Activated CD8-positive, alpha-beta T cell treated with anti-CD3 and anti-CD28 coated beads, Interleukin-2, amount 10 ng/mL, durations not matched to agents 7 days and 5 days (primary cell): Measurements from ENCODE around the gene MTG2. TPM values are rescaled to one million over a fixed set of nuclear protein-coding genes. Genes with fewer than 3 reads are reported as not detected.

Experiments used
- ATAC-seq: fragments of 150-1000 bp; cut with Tn5 transposase; one replicate; pipeline ENCODE4 v1.10.0; 2021; ENCODE audit warnings: moderate library complexity
- CTCF ChIA-PET: fragments of 350-600 bp; sonication (Branson Sonifier 250); formaldehyde crosslinking; loops from one replicate; lab custom pipeline; 2021; ENCODE audit warnings: antibody characterized with exemption; lab: Charles Lee
- POLR2A ChIA-PET: fragments of 350-600 bp; sonication (Branson Sonifier 250); formaldehyde crosslinking; loops from one replicate; lab custom pipeline; 2021; ENCODE audit warnings: antibody characterized with exemption; lab: Charles Lee
- DNase-seq: peaks from one replicate; pipeline ENCODE4 v3.0.0-alpha.2; 2020
- H3K27ac Mint-ChIP-seq: one replicate; pipeline ENCODE4 v1.8.0; 2021; ENCODE audit warnings: mild to moderate bottlenecking, mixed read lengths
- H3K27me3 Mint-ChIP-seq: one replicate; pipeline ENCODE4 v1.8.0; 2021; ENCODE audit warnings: low read depth, mixed read lengths
- H3K36me3 Mint-ChIP-seq: one replicate; pipeline ENCODE4 v1.8.0; 2021; ENCODE audit warnings: low read depth, mixed read lengths
- H3K4me1 Mint-ChIP-seq: one replicate; pipeline ENCODE4 v1.8.0; 2021; ENCODE audit warnings: low read depth, mixed read lengths
- H3K4me3 Mint-ChIP-seq: one replicate; pipeline ENCODE4 v1.8.0; 2021; ENCODE audit warnings: mild to moderate bottlenecking, mixed read lengths
- H3K9me3 Mint-ChIP-seq: one replicate; pipeline ENCODE4 v1.8.0; 2022; ENCODE audit warnings: mixed read lengths; ENCODE audit not compliant: insufficient read depth
- total RNA-seq, 2 experiments: library from RNA; stranded (reverse); gene quantifications; one replicate each; pipeline ENCODE4 v1.2.3, GENCODE V29; 2021

MTG2 gene
- total RNA-seq, 2 experiments from 2014 or later, result 31.7 to 34.4 TPM

DNA sequence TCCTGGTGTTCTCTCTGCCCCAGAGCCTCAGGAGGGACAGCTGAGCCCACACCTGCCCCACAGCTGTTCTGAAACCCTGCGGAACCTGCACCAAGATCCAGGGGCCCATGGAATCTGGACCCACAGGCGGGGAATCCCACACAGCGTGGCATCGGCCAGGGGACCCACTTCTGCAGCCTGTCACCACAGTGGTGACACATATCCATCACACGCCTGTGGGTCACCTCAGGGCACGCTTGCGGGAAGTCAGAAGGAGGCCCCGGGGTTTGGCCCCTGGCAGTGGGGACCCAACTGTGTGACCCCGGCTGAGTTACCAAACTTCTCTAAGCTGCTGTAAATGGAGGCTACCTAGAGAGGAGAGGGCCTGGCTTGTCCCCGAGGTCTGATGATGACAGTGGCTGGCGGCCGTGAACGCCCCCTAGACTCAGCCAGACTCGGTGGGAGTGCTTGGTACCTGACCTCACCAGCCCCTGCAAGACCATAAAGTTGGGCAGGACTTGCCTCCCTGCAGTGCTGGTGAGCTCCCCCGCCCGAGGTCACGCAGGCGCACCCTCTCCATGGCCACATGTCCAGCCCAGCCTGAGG lies 39.5 kb downstream of the MTG2 start:
- Mint-ChIP-seq H3K9me3 (no peaks in the 10 kb centered on the region), H3K36me3 (no peaks in the 10 kb centered on the region), H3K4me3 (no peak overlapping the region), H3K27me3 (peaks cover 21% of the 10 kb centered on the region), H3K4me1 (peaks cover 5% of the 10 kb centered on the region), H3K27ac (no peak overlapping the region)
- DNase-seq (no peak), ATAC-seq (no peak)
- CTCF ChIA-PET, result no interaction called here
- POLR2A ChIA-PET, result no interaction called here

DNA sequence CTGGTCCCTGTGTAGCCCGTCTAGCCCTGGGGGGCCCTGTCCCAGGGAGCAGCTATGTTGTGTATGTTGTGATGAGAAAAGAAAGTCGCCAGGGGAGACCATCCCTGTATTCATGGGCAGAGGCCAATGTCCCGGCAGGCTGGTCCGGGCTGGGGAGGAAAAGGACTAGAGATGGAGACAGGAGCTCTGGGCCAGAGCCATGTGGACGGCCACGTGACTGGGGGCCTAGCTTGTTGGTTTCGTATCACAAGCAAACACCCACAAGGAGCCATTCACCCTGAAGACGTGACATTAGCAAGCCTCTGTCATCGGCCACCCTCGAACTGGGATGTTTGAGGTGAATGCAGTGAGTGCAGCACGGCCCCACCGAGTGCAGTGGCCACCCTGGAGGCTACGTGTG lies 40.1 kb downstream of the MTG2 start:
- DNase-seq (no peak), ATAC-seq (no peak)
- H3K36me3 Mint-ChIP-seq, result no peaks in the 10 kb centered on the region
- peaks cover 5% of the 10 kb centered on the region for H3K4me1 Mint-ChIP-seq
- no peaks in the 10 kb centered on the region for H3K9me3 Mint-ChIP-seq
- CTCF ChIA-PET, result no interaction called here
- H3K4me3 Mint-ChIP-seq, result no peak overlapping the region
- no peak overlapping the region for H3K27ac Mint-ChIP-seq
- POLR2A ChIA-PET, result no interaction called here
- H3K27me3 Mint-ChIP-seq, result peaks cover 21% of the 10 kb centered on the region

DNA sequence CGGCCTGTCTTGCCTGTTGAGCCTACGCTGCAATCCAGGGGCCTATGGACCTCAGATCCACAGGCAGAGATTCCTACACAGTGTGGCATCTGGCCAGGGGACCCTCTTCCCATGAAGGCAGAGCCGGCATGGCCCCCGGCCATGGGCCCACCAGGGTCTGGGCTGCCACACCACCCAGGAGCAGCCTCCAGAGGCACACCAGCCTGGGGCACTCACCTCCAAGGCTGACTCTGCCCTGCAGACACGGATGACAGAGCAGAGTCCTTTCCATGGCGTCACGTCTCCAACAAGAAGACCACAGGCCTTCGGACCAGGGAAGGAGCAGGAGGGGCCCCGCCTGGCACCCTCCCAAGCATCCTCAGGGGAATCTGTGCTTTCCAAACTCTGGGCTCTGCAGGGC lies 40.7 kb downstream of the MTG2 start:
- DNase-seq, result no peak
- no peak for ATAC-seq
- Mint-ChIP-seq H3K4me3 (no peak overlapping the region), H3K4me1 (peaks cover 5% of the 10 kb centered on the region), H3K9me3 (no peaks in the 10 kb centered on the region), H3K27ac (no peak overlapping the region), H3K27me3 (peaks cover 18% of the 10 kb centered on the region), H3K36me3 (no peaks in the 10 kb centered on the region)
- CTCF ChIA-PET, result no interaction called here
- POLR2A ChIA-PET, result no interaction called here

DNA sequence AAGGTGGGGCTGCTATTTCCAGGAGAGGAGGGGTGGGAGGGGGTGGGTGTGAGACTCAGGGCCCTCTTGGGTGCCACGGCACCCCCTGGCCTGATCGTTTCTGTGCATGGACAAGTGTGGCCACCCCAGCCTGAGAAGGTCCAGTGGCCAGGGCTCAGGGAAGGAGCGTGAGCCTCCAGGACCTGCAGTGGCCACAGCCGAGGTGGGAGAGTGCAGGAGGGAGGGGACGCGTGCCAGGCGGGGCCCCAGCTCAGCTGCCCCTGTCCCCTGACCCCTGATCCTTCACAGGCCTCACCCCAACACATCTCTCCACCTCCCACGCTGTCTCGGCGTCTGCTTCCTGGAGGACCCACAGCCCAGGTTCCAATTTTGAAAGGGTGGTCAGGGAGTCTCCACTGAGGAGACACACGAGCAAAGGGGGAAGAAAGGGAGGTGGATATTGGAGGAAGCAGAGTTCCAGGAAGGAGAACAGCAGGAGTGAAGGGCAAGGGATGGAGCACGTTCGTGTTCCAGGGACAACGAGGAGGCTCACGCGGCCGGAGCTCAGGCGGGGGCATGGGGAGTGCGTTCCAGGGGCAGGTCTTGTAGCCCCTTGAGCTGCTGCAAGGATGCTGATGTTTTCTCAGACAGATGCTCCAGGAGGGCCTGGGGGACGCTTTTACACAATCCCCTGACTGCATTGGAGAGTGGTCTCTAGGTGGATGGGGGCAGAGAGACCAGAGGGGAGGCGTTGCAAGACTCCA lies 41.5 kb downstream of the MTG2 start:
- Mint-ChIP-seq H3K36me3 (no peaks in the 10 kb centered on the region), H3K27me3 (peaks cover 13% of the 10 kb centered on the region), H3K4me1 (peaks cover 2% of the 10 kb centered on the region), H3K27ac (no peak overlapping the region), H3K4me3 (no peak overlapping the region), H3K9me3 (no peaks in the 10 kb centered on the region)
- no peak for DNase-seq
- no peak for ATAC-seq
- ChIA-PET POLR2A (no interaction called here), CTCF (no interaction called here)

DNA sequence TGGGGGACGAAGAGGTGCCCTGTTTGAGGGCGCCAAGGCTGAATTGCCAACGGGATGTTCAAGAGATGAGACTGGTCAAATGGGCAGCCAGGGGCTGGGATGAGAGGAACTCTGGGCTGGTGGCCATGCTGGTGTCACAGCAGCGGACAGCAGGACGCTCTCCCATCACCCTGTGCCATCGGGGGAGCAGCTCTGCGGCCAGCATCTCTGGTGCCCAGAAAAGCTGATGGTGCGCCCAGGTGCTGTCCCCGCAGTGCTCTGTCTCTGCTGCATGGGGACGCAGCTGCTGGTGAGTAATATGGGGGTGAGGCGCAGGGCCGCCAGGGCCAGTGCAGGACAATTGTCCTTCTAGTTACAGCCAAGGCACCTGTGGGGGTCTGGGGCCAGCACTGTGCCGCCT lies 42.2 kb downstream of the MTG2 start:
- no peak for ATAC-seq
- no peak overlapping the region for H3K4me3 Mint-ChIP-seq
- no peaks in the 10 kb centered on the region for H3K36me3 Mint-ChIP-seq
- DNase-seq, result no peak
- no peak overlapping the region for H3K27ac Mint-ChIP-seq
- ChIA-PET CTCF (no interaction called here), POLR2A (no interaction called here)
- H3K4me1 Mint-ChIP-seq, result peaks cover 2% of the 10 kb centered on the region
- peaks cover 10% of the 10 kb centered on the region for H3K27me3 Mint-ChIP-seq
- no peaks in the 10 kb centered on the region for H3K9me3 Mint-ChIP-seq

DNA sequence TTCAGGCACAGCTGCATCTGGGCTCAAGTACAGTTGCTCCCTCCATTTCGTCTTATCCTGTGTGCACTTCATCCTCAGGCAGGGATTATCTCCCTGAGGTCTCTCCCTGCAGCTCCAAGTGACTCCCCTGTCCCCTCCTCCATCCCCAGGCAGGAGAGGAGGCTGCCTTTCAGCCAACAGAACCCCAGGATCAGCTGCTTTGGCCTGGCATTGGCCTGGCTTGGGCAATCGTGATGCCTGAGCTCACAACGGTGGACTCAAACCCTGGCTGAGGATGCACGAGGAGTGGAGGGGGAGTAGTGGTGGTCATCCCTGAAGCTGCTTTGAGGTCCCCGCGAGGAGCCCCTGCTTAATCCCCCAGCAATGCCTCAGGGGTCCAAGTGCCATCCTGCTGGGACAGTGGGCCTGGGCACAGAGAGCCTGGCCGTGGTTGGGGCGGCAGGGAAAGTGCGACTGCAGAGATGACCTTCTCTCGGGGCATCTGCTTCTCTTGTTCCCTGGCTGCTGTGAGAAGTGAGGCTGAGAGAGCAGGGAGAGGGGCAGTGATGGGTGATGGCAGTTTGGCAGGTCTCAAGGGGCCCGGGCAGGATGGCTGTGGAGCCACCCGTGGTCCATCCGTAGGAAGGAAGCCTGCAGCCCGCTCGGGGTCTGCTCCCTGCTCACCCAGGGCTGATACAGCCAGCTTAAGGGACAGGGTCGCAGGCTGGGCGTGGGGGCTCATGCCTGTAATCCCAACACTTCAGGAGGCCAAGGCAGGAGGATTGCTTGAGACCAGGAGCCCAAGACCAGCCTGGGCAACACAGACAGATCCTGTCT lies 43.2 kb downstream of the MTG2 start:
- no peak overlapping the region for H3K27ac Mint-ChIP-seq
- no peak overlapping the region for H3K4me3 Mint-ChIP-seq
- ChIA-PET POLR2A (no interaction called here), CTCF (no interaction called here)
- peaks cover 1% of the 10 kb centered on the region for H3K4me1 Mint-ChIP-seq
- ATAC-seq (no peak), DNase-seq (no peak)
- no peaks in the 10 kb centered on the region for H3K36me3 Mint-ChIP-seq
- H3K27me3 Mint-ChIP-seq, result peaks cover 6% of the 10 kb centered on the region
- no peaks in the 10 kb centered on the region for H3K9me3 Mint-ChIP-seq

DNA sequence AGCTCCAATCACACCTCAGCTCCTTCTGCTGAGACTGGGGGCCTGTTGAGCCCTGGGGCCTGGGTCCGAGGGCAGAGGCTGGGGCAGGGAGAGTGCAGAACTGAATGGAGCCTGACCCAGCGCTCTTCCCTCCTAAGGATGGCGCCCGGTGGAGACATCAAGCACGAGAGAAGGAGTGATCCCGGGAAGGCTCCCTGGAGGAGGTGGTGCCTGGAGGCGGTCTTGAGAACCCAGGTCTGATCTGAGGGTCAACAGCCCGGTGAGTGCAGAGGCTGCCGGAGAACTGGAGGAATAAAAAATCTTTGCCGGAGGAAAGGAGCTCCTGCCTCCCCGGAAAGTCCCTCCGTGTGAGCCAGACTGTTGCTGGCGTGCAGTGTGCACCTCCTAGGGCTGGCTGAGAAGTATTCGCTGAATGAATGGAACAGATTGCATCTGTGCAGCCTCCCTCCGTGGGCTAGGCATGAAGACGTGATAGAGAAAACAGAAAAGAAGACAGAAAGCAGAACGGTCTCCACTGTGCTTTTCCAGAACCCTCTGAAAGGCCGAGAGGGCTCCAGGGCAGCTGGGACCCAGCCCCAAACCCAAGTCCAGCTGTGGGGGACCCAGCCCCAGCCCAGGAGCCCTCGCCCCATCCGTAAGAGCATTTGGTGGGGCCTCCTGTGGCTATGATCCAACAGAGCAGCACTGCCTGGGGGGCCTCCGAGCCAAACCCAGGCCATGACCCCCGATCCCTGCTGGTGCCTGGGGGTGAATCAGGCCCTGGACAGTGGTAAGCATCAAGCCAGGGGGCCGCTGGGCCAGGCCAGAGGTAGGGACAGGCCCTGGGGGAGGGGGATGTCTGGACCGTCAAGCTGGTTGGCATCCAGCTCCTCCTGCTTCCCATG lies 44.1 kb downstream of the MTG2 start:
- H3K9me3 Mint-ChIP-seq, result no peaks in the 10 kb centered on the region
- no peaks in the 10 kb centered on the region for H3K4me1 Mint-ChIP-seq
- CTCF ChIA-PET, result no interaction called here
- H3K27ac Mint-ChIP-seq, result no peak overlapping the region
- POLR2A ChIA-PET, result no interaction called here
- H3K4me3 Mint-ChIP-seq, result no peak overlapping the region
- no peak for DNase-seq
- no peaks in the 10 kb centered on the region for H3K27me3 Mint-ChIP-seq
- no peaks in the 10 kb centered on the region for H3K36me3 Mint-ChIP-seq
- ATAC-seq, result no peak

DNA sequence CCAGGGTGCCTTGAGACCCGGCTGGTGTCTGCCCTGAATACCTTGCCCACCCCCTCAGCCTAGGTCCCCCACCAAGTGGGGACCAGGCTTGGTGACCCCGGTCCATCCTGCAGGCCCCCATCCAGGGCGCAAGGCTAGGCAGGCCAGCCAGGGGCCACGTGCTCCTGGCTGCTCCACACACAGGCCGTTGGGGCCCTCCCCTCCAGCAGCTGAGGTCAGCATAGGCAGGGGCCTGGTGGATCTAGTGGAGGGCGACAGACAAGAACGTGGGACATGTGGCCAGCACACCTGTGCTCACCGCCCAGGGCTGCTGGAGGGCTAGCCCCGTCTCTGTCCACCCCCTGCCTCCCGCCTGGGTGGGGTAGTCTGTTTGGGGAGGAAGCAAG lies 44.8 kb downstream of the MTG2 start:
- no peaks in the 10 kb centered on the region for H3K36me3 Mint-ChIP-seq
- no peaks in the 10 kb centered on the region for H3K4me1 Mint-ChIP-seq

DNA sequence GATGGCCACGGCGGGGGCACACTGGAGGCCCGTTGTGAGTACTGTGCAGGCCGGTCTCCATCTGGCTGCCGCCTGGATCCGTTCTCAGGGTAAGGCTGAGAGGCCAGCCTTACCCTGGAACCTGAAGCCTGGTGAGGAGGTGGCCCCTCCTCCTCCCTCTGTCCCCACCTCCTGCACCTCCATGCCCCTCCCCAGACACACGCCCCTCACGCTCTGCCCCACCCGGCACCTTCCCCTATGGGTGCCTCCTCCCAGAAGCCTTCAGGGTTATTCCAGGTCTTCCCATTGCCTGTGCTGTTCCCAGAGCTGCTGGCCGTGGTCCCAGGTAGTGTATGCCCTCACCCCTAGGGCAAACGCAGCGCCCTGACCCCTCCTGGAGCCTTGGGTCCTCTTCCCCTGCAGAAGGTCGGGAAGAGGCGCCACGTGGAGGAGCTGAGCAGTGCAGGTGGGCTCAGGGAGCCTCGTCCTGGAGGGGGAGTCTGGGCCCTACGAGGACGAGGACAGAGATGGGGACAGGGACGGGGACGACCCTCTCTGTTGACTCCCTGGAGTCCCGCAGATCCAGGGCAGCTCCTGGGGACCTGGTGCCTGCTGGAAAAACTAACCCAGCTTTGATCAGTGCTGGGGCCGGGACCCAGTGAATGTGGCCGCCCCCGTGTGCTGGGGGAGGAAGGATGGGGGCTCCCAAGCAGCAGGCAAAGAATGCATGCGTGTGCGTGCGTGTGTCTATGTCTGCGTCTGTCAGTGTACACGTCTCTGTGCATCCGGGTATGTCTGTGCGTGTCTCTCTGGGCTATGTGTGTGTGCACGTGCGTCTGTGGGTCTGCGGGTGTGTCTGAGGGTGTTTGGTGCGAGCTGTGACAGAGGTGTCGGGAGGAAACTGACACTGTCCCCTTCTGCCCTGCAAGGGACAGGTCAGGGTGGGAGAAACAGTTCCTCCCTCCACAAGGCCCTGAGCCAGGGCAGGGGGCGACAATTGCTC lies 45.4 kb downstream of the MTG2 start:
- Mint-ChIP-seq H3K4me1 (no peaks in the 10 kb centered on the region), H3K9me3 (no peaks in the 10 kb centered on the region), H3K36me3 (no peaks in the 10 kb centered on the region), H3K4me3 (no peak overlapping the region), H3K27me3 (no peaks in the 10 kb centered on the region), H3K27ac (no peak overlapping the region)
- POLR2A ChIA-PET, result no interaction called here
- no peak for DNase-seq
- CTCF ChIA-PET, result no interaction called here
- peak; percentile 17 for ATAC-seq

More for the DNA sequence above, 44.8 kb downstream of the MTG2 start:
- H3K27ac Mint-ChIP-seq, result no peak overlapping the region
- ATAC-seq, result no peak
- H3K9me3 Mint-ChIP-seq, result no peaks in the 10 kb centered on the region
- ChIA-PET CTCF (no interaction called here), POLR2A (no interaction called here)
- no peaks in the 10 kb centered on the region for H3K27me3 Mint-ChIP-seq
- H3K4me3 Mint-ChIP-seq, result no peak overlapping the region
- DNase-seq, result no peak

DNA sequence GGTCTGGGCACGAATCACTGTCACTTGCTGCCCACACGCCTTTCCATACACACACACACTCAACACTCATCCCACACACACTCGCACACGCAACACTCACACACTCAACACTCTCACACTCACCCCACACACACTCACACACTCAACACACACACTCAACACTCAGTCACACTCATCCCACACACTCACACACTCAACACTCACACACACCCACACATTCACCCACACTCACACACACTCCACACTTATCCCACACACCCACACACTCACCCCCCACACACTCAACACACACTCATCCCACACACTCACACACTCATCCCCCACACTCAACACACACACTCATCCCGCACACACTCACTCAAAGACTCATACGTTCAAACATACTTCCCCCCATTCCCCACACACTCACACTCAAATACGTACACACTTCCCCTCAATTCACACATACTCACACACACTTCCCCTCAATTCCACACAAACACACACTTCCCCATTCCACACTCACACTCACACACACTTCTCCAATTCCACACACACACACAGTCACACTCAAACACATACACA lies 46.2 kb downstream of the MTG2 start:
- no peak overlapping the region for H3K27ac Mint-ChIP-seq
- ATAC-seq (no peak), DNase-seq (no peak)
- CTCF ChIA-PET, result no interaction called here
- no peaks in the 10 kb centered on the region for H3K9me3 Mint-ChIP-seq
- H3K27me3 Mint-ChIP-seq, result no peaks in the 10 kb centered on the region
- H3K4me1 Mint-ChIP-seq, result no peaks in the 10 kb centered on the region
- POLR2A ChIA-PET, result no interaction called here
- H3K36me3 Mint-ChIP-seq, result no peaks in the 10 kb centered on the region
- H3K4me3 Mint-ChIP-seq, result no peak overlapping the region

DNA sequence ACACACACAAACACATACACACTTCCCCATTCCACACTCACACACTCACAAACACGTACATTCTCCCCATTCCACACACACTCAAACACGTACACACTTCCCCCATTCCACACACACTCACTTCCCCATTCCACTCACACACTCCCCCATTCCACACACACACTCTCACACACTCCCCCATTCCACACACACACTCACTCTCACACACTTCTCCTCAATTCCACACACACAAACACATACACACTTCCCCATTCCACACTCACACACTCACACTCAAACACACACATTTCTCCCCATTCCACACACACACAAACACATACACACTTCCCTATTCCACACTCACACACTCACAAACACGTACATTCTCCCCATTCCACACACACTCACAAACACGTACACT lies 46.8 kb downstream of the MTG2 start:
- no peak for ATAC-seq
- Mint-ChIP-seq H3K4me1 (no peaks in the 10 kb centered on the region), H3K9me3 (no peaks in the 10 kb centered on the region)

More for the DNA sequence above, 46.8 kb downstream of the MTG2 start:
- no peak for DNase-seq
- POLR2A ChIA-PET, result no interaction called here
- no peaks in the 10 kb centered on the region for H3K27me3 Mint-ChIP-seq
- H3K4me3 Mint-ChIP-seq, result no peak overlapping the region
- H3K27ac Mint-ChIP-seq, result no peak overlapping the region
- H3K36me3 Mint-ChIP-seq, result no peaks in the 10 kb centered on the region
- CTCF ChIA-PET, result no interaction called here
